Measurements from ENCODE around the gene YAP1. TPM values are rescaled to one million over a fixed set of nuclear protein-coding genes. Genes with fewer than 3 reads are reported as not detected.

Gene YAP1
- total RNA-seq, 2 donors from 2014 or later: 355 to 434 TPM

- Histone ChIP-seq H3K4me3 (no peak overlapping the region), H3K27ac (peak overlapping the region; percentile 7 to 88), H3K36me3 (no peaks in the 10 kb centered on the region), H3K4me1 (ENCODE audit: control insufficient read depth in 1 of 2, low read depth in 2 of 2) (peaks cover 11 to 55% of the 10 kb centered on the region in 2 donors), H3K27me3 (replicated peaks; ENCODE audit: insufficient read depth) (no peaks in the 10 kb centered on the region), H3K9me3 (no peaks in the 10 kb centered on the region)
- no peak for ATAC-seq (ENCODE audit: insufficient number of reproducible peaks, low FRiP score, low read depth)
- no peak for DNase-seq (ENCODE audit: low spot score)
- no peak for TF ChIP-seq CTCF (IDR thresholded peaks at IDR 0.05)
These were observed 110.7 kb downstream of the YAP1 start for GRCh38 chr11:102220728-102221467.

DNA sequence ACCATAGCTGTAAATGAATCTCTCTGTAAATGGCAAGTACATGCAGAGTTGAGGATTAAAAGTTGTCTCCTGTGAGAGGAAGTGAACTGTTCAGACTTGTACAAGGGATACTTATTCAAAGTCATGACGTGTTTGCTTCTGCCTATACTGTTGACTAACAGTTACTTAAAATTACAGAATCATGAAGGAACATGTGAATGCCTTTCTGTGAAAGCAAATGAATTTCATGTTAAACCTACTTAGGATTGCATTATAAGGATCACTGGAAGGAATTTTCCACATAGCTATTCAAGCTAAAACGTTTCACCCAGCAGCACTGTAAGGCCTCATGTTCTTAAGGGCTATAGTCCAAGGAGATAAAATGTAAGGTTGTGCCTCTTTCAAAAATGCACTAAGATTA is 113.6 kb downstream of the YAP1 start:
- TF ChIP-seq CTCF (IDR thresholded peaks at IDR 0.05): no peak
- Histone ChIP-seq H3K4me1 (ENCODE audit: control insufficient read depth in 1 of 2, low read depth in 2 of 2) (peaks cover 9 to 52% of the 10 kb centered on the region in 2 donors), H3K27me3 (replicated peaks; ENCODE audit: insufficient read depth) (no peaks in the 10 kb centered on the region), H3K36me3 (no peaks in the 10 kb centered on the region), H3K9me3 (no peaks in the 10 kb centered on the region), H3K27ac (peak overlapping the region in 1 of 2 donors; percentile 24), H3K4me3 (no peak overlapping the region)
- DNase-seq (ENCODE audit: low spot score) (no peak), ATAC-seq (ENCODE audit: insufficient number of reproducible peaks, low FRiP score, low read depth) (no peak)

DNA sequence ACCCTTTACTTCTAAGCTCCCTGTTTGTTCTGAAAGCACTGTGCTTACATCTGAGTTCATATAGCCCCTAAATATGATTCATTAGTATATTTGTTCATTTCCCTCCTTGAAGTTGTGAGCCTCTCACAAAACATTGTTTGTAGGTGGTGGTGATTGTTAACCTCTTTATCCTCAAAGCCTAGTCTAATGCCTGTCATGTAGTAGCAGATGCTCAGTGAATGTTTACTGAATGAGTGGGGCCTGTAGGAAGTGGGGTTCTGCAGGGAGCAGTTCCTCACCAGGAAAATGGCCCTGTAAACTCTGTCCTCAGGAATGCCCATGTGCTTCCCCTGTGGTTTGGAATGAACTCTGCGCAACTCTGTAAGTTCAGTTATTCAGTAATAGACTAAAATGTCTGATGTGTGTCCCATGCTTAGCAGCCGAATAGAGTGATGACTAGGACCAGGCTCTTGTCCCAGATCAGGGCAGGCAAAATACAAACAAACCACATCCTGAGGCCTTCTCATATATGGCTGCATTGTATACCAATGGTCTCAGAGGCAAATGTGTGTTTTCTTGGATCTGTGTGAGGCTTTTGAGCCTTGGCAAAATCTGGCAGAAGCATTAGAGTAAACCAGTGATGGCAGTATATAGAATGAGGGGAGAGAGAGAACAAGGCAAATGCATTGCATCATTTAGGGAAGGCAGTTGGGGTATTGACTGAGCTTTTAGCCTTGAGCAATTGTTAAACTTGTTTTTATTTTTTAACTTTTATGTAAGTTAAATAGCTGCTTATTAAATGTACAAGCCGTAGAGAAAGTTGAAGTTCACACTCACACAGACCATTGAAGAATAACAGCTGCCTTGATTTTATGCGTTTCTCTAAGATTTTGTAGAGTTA is 115.7 kb downstream of the YAP1 start:
- no peaks in the 10 kb centered on the region for H3K36me3 ChIP-seq
- peaks cover 22 to 68% of the 10 kb centered on the region in 2 donors for H3K4me1 ChIP-seq (ENCODE audit: control insufficient read depth in 1 of 2, low read depth in 2 of 2)
- DNase-seq (ENCODE audit: low spot score) (no peak), ATAC-seq (ENCODE audit: insufficient number of reproducible peaks, low FRiP score, low read depth) (no peak)
- no peak for TF ChIP-seq CTCF (IDR thresholded peaks at IDR 0.05)
- H3K27ac ChIP-seq: peak overlapping the region in 1 of 2 donors; percentile 63
- no peaks in the 10 kb centered on the region for H3K27me3 ChIP-seq (replicated peaks; ENCODE audit: insufficient read depth)
- H3K9me3 ChIP-seq: no peaks in the 10 kb centered on the region
- peak overlapping the region; percentile 31 for H3K4me3 ChIP-seq

DNA sequence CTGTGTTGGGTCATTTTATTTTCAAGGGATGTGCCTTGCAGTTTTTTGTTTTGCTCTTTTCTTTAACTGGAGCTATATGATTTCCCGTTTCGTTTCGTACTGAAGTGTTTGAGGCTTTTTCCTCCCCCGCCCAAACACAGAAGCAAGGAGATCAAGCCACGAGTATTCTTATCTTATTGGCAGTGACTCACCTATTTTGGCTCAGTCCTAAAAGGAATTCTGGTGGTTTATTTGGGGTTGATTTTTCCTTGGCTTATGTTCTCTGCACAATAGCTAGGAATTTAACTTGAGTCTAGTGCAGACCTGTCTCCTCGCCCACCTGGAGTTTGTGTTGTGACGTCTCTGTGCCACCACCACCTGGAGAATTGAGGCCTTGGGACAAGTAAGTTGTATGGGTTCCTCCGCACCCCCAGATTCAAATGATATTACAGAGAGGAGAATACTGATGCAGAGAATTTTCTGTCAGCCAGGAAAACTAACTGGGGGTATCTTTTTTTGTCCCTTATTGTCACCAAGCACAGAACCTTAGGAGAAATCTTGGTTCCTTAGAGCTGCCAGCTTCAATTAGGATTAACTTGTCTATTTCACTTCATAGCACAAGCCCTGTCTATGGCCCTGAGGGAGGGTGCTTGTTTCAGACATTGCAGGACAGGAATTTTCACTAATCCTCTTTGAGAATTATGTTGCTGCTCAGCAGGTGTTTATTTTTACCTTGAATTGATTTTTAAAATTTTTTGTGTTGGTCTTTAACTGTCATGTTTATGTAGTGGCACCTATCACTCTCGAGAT is 116.6 kb downstream of the YAP1 start:
- ATAC-seq (ENCODE audit: insufficient number of reproducible peaks, low FRiP score, low read depth): peak; percentile 31
- DNase-seq (ENCODE audit: low spot score): no peak
- no peaks in the 10 kb centered on the region for H3K27me3 ChIP-seq (replicated peaks; ENCODE audit: insufficient read depth)
- H3K4me3 ChIP-seq: peak overlapping the region; percentile 31
- H3K4me1 ChIP-seq (ENCODE audit: control insufficient read depth in 1 of 2, low read depth in 2 of 2): peaks cover 22 to 59% of the 10 kb centered on the region in 2 donors
- H3K36me3 ChIP-seq: no peaks in the 10 kb centered on the region
- peak overlapping the region in 1 of 2 donors; percentile 63 for H3K27ac ChIP-seq
- no peak for TF ChIP-seq CTCF (IDR thresholded peaks at IDR 0.05)
- no peaks in the 10 kb centered on the region for H3K9me3 ChIP-seq
